Measurements from ENCODE around the gene KCNE4. TPM values are rescaled to one million over a fixed set of nuclear protein-coding genes. Genes with fewer than 3 reads are reported as not detected.
A peak's percentile ranks its signal among the peaks of the same experiment; 100 is the strongest.

KCNE4 gene
- total and polyA plus RNA-seq, 2 donors (not counting 1 experiment from before 2014, with no cell fraction given): 17.8 to 25.3 TPM

DNA sequence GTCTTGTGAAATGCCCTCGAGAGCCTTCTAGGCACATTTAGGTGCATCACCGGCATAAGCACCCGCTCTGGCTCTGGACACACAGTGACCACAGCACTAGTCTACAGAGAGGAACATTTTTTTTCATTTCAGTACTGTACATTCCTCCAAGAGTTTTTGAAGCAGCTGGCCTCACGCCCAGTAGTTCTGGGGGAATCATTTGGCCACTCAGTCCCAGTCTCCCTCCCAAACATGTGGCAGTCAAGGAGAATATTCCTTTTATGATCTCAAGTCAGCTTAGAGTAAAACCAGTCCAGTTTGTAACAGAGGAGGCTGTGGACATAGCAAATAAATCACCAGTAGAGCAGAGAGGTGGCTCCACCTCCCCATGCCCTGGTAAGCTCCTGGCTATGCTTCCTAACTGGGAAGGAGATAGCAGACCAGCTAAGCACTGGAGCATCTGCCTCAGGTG lies 48.1 kb downstream of the KCNE4 start:
- Histone ChIP-seq H3K4me1 (ENCODE audit: control insufficient read depth, extremely low read depth, insufficient read depth, low read length) (peaks cover 10% of the 10 kb centered on the region), H2AFZ (ENCODE audit: low read length) (no peak overlapping the region), H3K9ac (ENCODE audit: insufficient read depth, low read length) (no peak overlapping the region)

DNA sequence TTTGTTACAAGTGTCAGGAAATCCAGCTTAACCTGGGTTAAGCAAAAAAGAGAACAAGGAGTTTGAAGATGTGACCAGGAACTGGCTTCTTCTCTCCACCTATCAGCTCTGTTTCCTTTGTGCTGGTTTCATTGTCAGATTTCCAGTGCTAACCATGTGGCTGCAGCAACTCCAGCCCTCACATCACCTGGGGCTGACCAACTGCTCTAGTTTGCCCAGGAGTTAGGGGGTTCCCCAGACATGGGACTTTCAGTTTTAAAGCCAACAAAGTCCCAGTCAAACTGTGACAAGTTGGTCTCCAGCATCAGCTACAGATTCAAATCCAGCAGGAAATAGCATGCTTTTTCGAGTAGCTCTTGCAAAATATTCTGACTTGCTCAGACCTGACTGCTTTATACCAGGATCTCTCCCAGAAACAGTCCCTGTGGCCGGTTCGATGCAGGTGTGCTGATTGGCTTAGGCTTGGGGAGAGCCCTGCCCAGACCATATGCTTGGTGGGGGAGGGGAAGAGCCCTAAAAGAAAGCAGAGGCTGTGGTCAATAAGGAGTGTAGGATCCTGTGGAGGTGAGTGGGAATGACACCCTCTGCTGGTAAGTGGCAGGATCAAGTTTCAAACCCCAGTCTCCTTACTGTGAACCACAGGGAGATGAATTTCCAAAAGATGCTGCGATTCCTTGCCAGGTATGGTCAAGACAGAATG lies 49.5 kb downstream of the KCNE4 start:
- no peak overlapping the region for H3K9ac ChIP-seq (ENCODE audit: insufficient read depth, low read length)
- no peaks in the 10 kb centered on the region for H3K36me3 ChIP-seq (ENCODE audit: control insufficient read depth, insufficient read depth, low read length)
- no peak for TF ChIP-seq EZH2 (IDR thresholded peaks at IDR 0.05; ENCODE audit: low read length, missing control alignments)
- TF ChIP-seq, protein P1, sequence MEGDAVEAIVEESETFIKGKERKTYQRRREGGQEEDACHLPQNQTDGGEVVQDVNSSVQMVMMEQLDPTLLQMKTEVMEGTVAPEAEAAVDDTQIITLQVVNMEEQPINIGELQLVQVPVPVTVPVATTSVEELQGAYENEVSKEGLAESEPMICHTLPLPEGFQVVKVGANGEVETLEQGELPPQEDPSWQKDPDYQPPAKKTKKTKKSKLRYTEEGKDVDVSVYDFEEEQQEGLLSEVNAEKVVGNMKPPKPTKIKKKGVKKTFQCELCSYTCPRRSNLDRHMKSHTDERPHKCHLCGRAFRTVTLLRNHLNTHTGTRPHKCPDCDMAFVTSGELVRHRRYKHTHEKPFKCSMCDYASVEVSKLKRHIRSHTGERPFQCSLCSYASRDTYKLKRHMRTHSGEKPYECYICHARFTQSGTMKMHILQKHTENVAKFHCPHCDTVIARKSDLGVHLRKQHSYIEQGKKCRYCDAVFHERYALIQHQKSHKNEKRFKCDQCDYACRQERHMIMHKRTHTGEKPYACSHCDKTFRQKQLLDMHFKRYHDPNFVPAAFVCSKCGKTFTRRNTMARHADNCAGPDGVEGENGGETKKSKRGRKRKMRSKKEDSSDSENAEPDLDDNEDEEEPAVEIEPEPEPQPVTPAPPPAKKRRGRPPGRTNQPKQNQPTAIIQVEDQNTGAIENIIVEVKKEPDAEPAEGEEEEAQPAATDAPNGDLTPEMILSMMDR (conservative IDR thresholded peaks at IDR 0.05 in 1 of 2, IDR thresholded peaks at IDR 0.05 in 1 of 2; ENCODE audit: low read depth in 1 of 2, low read length in 2 of 2): peak; percentile 47 to 65
- peak; percentile 40 to 53 for DNase-seq (ENCODE audit: low read depth in 2 of 2)
- no peak overlapping the region for H3K27ac ChIP-seq (ENCODE audit: insufficient read depth, low read length)
- no peak overlapping the region for H3K4me3 ChIP-seq (replicated peaks in 1 of 4; ENCODE audit: control extremely low read depth in 1 of 4, insufficient read depth in 1 of 4, low read depth in 3 of 4, low read length in 4 of 4)
- peaks cover 10% of the 10 kb centered on the region for H3K4me1 ChIP-seq (ENCODE audit: control insufficient read depth, extremely low read depth, insufficient read depth, low read length)
- H3K9me3 ChIP-seq (ENCODE audit: control insufficient read depth, insufficient read depth, low read depth, low read length): no peaks in the 10 kb centered on the region
- no peaks in the 10 kb centered on the region for H4K20me1 ChIP-seq (ENCODE audit: control insufficient read depth, extremely low read depth, insufficient read depth, low read length)
- H3K79me2 ChIP-seq (ENCODE audit: control insufficient read depth, insufficient read depth, low read length): no peaks in the 10 kb centered on the region
- no peak overlapping the region for H3K4me2 ChIP-seq (ENCODE audit: extremely low read depth, insufficient read depth, low read length)
- no peaks in the 10 kb centered on the region for H3K27me3 ChIP-seq (ENCODE audit: control insufficient read depth, insufficient read depth, low read length)
- H2AFZ ChIP-seq (ENCODE audit: low read length): no peak overlapping the region

More for the DNA sequence above, 48.1 kb downstream of the KCNE4 start:
- TF ChIP-seq, protein P1 (conservative IDR thresholded peaks at IDR 0.05 in 1 of 2, IDR thresholded peaks at IDR 0.05 in 1 of 2; ENCODE audit: low read depth in 1 of 2, low read length in 2 of 2): no peak
- no peak for TF ChIP-seq EZH2 (IDR thresholded peaks at IDR 0.05; ENCODE audit: low read length, missing control alignments)
- no peaks in the 10 kb centered on the region for H3K9me3 ChIP-seq (ENCODE audit: control insufficient read depth, insufficient read depth, low read depth, low read length)
- no peak overlapping the region for H3K4me3 ChIP-seq (replicated peaks in 1 of 4; ENCODE audit: control extremely low read depth in 1 of 4, insufficient read depth in 1 of 4, low read depth in 3 of 4, low read length in 4 of 4)
- no peaks in the 10 kb centered on the region for H3K27me3 ChIP-seq (ENCODE audit: control insufficient read depth, insufficient read depth, low read length)
- no peaks in the 10 kb centered on the region for H3K79me2 ChIP-seq (ENCODE audit: control insufficient read depth, insufficient read depth, low read length)
- H4K20me1 ChIP-seq (ENCODE audit: control insufficient read depth, extremely low read depth, insufficient read depth, low read length): no peaks in the 10 kb centered on the region
- H3K36me3 ChIP-seq (ENCODE audit: control insufficient read depth, insufficient read depth, low read length): no peaks in the 10 kb centered on the region
- peak overlapping the region; percentile 48 for H3K4me2 ChIP-seq (ENCODE audit: extremely low read depth, insufficient read depth, low read length)
- peak; percentile 73 to 77 for DNase-seq (ENCODE audit: low read depth in 2 of 2)
- no peak overlapping the region for H3K27ac ChIP-seq (ENCODE audit: insufficient read depth, low read length)

DNA sequence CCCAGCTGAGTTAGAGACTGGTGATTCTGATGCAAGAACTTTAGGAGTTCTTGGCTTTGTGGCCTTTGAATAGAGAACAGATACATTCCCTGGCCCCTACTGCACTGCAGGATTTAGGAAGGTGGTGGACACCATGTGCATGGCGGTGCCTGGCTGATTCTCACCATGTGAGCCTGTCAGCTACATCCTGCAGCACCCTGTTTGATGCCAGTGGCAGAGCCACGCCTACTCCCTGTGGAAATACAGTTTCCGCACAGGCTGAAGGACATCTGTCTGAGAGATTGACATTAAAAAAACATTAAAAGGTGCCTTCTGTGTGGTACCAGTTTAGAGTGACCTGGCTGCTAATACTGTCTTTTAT lies 50.0 kb downstream of the KCNE4 start:
- Histone ChIP-seq H4K20me1 (ENCODE audit: control insufficient read depth, extremely low read depth, insufficient read depth, low read length) (no peaks in the 10 kb centered on the region), H2AFZ (ENCODE audit: low read length) (no peak overlapping the region)

More for the DNA sequence above, 50.0 kb downstream of the KCNE4 start:
- DNase-seq (ENCODE audit: low read depth in 2 of 2): no peak
- Histone ChIP-seq H3K4me3 (replicated peaks in 1 of 4; ENCODE audit: control extremely low read depth in 1 of 4, insufficient read depth in 1 of 4, low read depth in 3 of 4, low read length in 4 of 4) (no peak overlapping the region), H3K9ac (ENCODE audit: insufficient read depth, low read length) (no peak overlapping the region), H3K36me3 (ENCODE audit: control insufficient read depth, insufficient read depth, low read length) (no peaks in the 10 kb centered on the region), H3K27me3 (ENCODE audit: control insufficient read depth, insufficient read depth, low read length) (no peaks in the 10 kb centered on the region), H3K4me1 (ENCODE audit: control insufficient read depth, extremely low read depth, insufficient read depth, low read length) (peaks cover 10% of the 10 kb centered on the region), H3K79me2 (ENCODE audit: control insufficient read depth, insufficient read depth, low read length) (no peaks in the 10 kb centered on the region), H3K9me3 (ENCODE audit: control insufficient read depth, insufficient read depth, low read depth, low read length) (no peaks in the 10 kb centered on the region), H3K4me2 (ENCODE audit: extremely low read depth, insufficient read depth, low read length) (no peak overlapping the region), H3K27ac (ENCODE audit: insufficient read depth, low read length) (no peak overlapping the region)
- no peak for TF ChIP-seq EZH2 (IDR thresholded peaks at IDR 0.05; ENCODE audit: low read length, missing control alignments)
- TF ChIP-seq, protein P1 (conservative IDR thresholded peaks at IDR 0.05 in 1 of 2, IDR thresholded peaks at IDR 0.05 in 1 of 2; ENCODE audit: low read depth in 1 of 2, low read length in 2 of 2): peak in 1 of 2 donors; percentile 2

All from fibroblast of lung (primary cell).